Measurements from ENCODE around the gene GABBR2. TPM values are rescaled to one million over a fixed set of nuclear protein-coding genes. Genes with fewer than 3 reads are reported as not detected.

GABBR2 gene
- total and polyA plus RNA-seq, 12 donors: 0.17 to 9.0 (median 3.7) TPM

- no peak overlapping the region for H3K4me3 ChIP-seq
- intact Hi-C loops (cut with DNase I): no loop called here
- no peak for TF ChIP-seq POLR2A (IDR thresholded peaks at IDR 0.05)
- no peak for TF ChIP-seq CTCF (IDR thresholded peaks at IDR 0.05)
- no peaks in the 10 kb centered on the region for H3K9me3 ChIP-seq (replicated peaks in 1 of 3)
- no peaks in the 10 kb centered on the region for H3K36me3 ChIP-seq (replicated peaks in 1 of 2)
- H3K4me1 ChIP-seq (replicated peaks in 1 of 2): no peaks in the 10 kb centered on the region
- 78 to 90% (median 80%) methylated on average over 5 of the region's 5 CpGs for WGBS, 4 donors
- no peak for DNase-seq
- no peaks in the 10 kb centered on the region for H3K27me3 ChIP-seq
- no peak overlapping the region for H3K27ac ChIP-seq
Observed at GRCh38 chr9:98419260-98419603, 289.5 kb downstream of the GABBR2 start.

GRCh38 chr9:98418578-98419259 lies 290.0 kb downstream of the GABBR2 start:
- DNase-seq: no peak
- intact Hi-C loops (cut with DNase I): no loop called here
- no peaks in the 10 kb centered on the region for H3K36me3 ChIP-seq (replicated peaks in 1 of 2)
- no peak overlapping the region for H3K4me3 ChIP-seq
- no peak for TF ChIP-seq CTCF (IDR thresholded peaks at IDR 0.05)
- no peak for TF ChIP-seq POLR2A (IDR thresholded peaks at IDR 0.05)
- no peaks in the 10 kb centered on the region for H3K4me1 ChIP-seq (replicated peaks in 1 of 2)
- H3K27ac ChIP-seq: no peak overlapping the region
- no peaks in the 10 kb centered on the region for H3K9me3 ChIP-seq (replicated peaks in 1 of 3)
- WGBS, 4 donors: 80 to 89% (median 86%) methylated on average over 8 of the region's 8 CpGs
- no peaks in the 10 kb centered on the region for H3K27me3 ChIP-seq

- TF ChIP-seq POLR2A (IDR thresholded peaks at IDR 0.05) (no peak), CTCF (IDR thresholded peaks at IDR 0.05) (no peak)
- no peak for DNase-seq
- Histone ChIP-seq H3K9me3 (replicated peaks in 1 of 3) (no peaks in the 10 kb centered on the region), H3K36me3 (replicated peaks in 1 of 2) (no peaks in the 10 kb centered on the region), H3K4me1 (replicated peaks in 1 of 2) (no peaks in the 10 kb centered on the region), H3K27me3 (no peaks in the 10 kb centered on the region), H3K27ac (no peak overlapping the region), H3K4me3 (no peak overlapping the region)
- intact Hi-C loops (cut with DNase I): no loop called here
- 72 to 83% (median 78%) methylated on average over 9 to 10 of the region's 10 CpGs for WGBS, 4 donors
Observed at GRCh38 chr9:98416294-98417248, 292.2 kb downstream of the GABBR2 start.

DNA sequence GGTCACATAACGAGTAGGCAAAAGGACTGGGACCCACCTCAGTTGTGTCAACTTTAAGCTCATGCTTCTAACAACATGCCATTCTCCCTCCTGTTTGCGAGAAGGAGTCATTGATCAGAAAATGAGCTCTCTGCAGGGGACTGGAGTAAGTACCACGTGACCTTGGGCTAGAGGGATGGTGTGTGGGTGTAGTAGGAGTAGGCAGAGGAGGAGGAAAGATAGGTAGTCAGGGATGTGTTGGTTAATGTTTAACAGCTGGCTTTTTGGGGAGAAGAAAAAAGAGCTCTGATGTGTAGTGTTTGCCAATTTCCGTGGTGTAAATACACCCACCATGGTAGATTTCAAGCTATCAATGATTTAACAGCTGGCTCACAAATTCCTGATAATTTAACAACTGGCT lies 293.0 kb downstream of the GABBR2 start:
- no peak for DNase-seq
- Histone ChIP-seq H3K4me3 (no peak overlapping the region), H3K27ac (no peak overlapping the region), H3K4me1 (replicated peaks in 1 of 2) (no peaks in the 10 kb centered on the region), H3K27me3 (no peaks in the 10 kb centered on the region), H3K9me3 (replicated peaks in 1 of 3) (no peaks in the 10 kb centered on the region), H3K36me3 (replicated peaks in 1 of 2) (no peaks in the 10 kb centered on the region)
- no peak for TF ChIP-seq POLR2A (IDR thresholded peaks at IDR 0.05)
- 60 to 74% (median 61%) methylated on average over 4 of the region's 4 CpGs for WGBS, 4 donors
- intact Hi-C loops (cut with DNase I): no loop called here

All from adrenal gland (tissue), 12 donors.